SK-N-MC (cell line): ENCODE measurements around the gene SH3GL2.

Experiments
- DNase-seq: peaks from one replicate; pipeline ENCODE4 v3.0.0-alpha.2; 2011; ENCODE audit warnings: low read depth, low spot score
- H3K27ac ChIP-seq: fragments of 200-600 bp; sonication (generic); 2 replicates; pipeline ENCODE4 v1.5.1; 2016; ENCODE audit warnings: mixed run types
- H3K36me3 ChIP-seq: fragments of 200-600 bp; sonication (generic); 2 replicates; pipeline ENCODE4 v1.6.1; 2017; ENCODE audit warnings: antibody characterized with exemption, low read length, mixed read lengths; ENCODE audit not compliant: insufficient read depth
- H3K4me3 ChIP-seq: fragments of 200-600 bp; sonication (generic); 2 replicates; pipeline ENCODE4 v1.5.1; 2016
- H3K9ac ChIP-seq: fragments of 200-600 bp; sonication (generic); 2 replicates; pipeline ENCODE4 v1.8.0; 2017; ENCODE audit warnings: mixed run types, mixed read lengths; ENCODE audit not compliant: insufficient read length
- H3K9me3 ChIP-seq: fragments of 200-600 bp; sonication (generic); 2 replicates; pipeline ENCODE4 v1.6.1; 2017; ENCODE audit warnings: low read depth, mild to moderate bottlenecking, antibody characterized with exemption, low read length, moderate library complexity, mixed read lengths
- EZH2 ChIP-seq: fragments of 200-600 bp; sonication (generic); IDR thresholded peaks from one replicate; pipeline ENCODE4 v1.6.1; 2017; ENCODE audit warnings: antibody characterized with exemption
- FOXP2 ChIP-seq: optimal IDR thresholded peaks from 2 replicates; pipeline ENCODE3; 2011; ENCODE audit warnings: mild to moderate bottlenecking, moderate library complexity; ENCODE audit not compliant: insufficient read depth; ENCODE audit errors: extremely low read length, control extremely low read depth
- POLR2AphosphoS5 ChIP-seq: IDR thresholded peaks from 2 replicates; pipeline ENCODE4 v1.6.1; 2012; ENCODE audit warnings: mild to moderate bottlenecking, low read depth, low read length, borderline replicate concordance

Gene SH3GL2

DNA sequence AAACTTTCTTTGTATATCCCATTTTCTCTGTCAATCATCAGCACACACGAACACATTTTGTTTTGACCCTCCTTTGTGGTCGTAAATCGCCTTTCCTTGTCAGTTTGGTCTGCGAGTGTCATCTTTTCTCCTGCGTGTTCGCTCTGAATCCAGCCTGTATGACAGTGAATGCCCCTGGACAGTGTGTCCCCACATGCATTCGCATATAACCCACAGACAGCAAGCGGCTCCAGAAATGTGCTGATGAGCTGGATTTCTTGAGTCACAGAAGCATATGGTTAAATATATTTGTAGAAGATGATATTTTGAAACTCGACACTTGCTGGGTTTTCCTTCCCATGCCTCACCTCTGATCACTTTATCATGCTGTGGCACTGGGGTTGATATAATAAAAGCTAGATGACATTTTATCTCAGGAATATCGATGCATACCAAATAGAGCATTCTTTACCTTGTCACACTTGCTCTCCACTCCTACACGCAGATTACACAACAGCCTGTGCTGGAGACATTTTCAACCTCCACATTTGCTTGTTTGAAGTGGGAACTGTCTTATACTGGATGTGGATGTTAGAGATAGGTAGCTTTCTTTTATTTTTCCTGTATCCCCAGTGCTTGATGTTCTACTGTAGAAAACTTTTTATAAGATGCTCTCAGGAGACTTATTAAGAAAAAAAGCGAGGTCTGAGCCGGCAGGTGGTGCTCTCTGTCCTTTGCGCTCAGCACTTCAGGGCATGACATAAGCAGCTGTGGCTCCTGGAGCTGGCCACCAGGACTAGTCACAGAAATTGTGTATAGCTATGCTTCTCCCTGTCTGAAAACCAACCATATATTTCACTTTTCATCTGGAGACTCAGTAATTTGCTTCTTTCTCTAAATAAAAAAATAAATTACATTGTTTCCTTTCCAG lies 215.1 kb downstream of the SH3GL2 start:
- Histone ChIP-seq H3K9ac (no peak overlapping the region), H3K4me3 (no peak overlapping the region), H3K9me3 (no peaks in the 10 kb centered on the region), H3K27ac (no peak overlapping the region), H3K36me3 (no peaks in the 10 kb centered on the region)
- no peak for DNase-seq
- TF ChIP-seq FOXP2 = no peak
- TF ChIP-seq POLR2AphosphoS5 = no peak

DNA sequence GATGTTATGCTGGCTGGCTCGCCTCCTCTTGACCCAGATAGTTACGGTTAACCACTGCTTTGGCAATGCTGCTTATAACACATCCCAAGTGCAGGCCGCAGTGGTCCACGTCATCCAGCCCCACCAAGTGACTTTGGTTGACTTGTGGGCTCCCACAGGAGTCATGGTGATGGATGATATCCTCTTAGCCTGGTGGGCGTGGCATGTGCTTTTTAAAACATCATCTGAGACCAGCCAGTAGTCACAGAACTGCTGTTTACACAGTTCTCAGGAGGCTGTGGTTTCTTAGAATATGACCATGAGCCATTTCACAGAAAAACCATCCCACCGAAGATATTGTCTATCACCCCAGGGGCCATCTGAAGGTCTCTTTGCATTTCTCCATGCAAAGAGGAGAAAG lies 216.9 kb downstream of the SH3GL2 start:
- DNase-seq = no peak
- Histone ChIP-seq H3K36me3 (no peaks in the 10 kb centered on the region), H3K9ac (no peak overlapping the region), H3K9me3 (no peaks in the 10 kb centered on the region), H3K27ac (no peak overlapping the region), H3K4me3 (no peak overlapping the region)
- TF ChIP-seq EZH2 (no peak), FOXP2 (no peak), POLR2AphosphoS5 (no peak)

DNA sequence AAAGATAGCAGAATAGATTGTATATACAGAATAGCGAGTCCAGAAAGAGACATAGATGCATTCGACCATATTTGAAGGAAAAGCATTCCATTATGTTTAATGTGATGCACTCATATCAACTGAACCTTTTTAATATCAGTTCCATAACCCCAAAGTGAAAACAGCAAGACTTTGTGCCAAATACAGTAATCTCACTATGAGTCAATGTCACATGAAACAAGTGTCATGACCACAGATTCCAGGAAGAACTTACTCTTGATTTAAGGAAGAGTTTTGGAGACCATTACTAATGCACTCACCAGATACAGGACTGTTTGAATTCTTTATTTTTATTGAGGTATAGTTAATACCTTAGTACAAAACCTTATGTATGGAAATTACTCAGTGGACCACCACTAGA lies 220.5 kb downstream of the SH3GL2 start:
- TF ChIP-seq POLR2AphosphoS5 (no peak), EZH2 (no peak), FOXP2 (no peak)
- H3K9me3 ChIP-seq = no peaks in the 10 kb centered on the region
- DNase-seq = no peak
- no peak overlapping the region for H3K4me3 ChIP-seq
- no peak overlapping the region for H3K27ac ChIP-seq
- no peaks in the 10 kb centered on the region for H3K36me3 ChIP-seq
- H3K9ac ChIP-seq = no peak overlapping the region

DNA sequence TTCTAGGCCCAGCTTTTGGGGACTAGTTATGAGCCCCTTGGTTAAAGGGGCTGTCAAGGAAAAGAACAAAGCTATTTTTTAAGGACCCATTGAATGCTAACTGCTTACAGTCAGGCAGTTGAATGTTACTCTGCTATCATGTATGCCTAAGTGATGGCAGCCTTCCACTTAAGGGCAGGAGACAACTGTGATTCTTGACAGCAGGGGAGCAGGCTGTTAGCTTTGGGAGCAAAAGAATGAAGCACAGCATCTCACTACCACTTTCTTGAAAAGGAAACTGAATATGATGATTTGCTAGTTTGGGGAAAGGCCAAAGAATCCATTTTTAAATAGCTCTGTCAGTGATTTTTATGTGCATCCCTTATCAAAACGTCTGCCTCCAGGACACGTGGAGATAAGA lies 221.6 kb downstream of the SH3GL2 start:
- no peaks in the 10 kb centered on the region for H3K36me3 ChIP-seq
- H3K4me3 ChIP-seq = no peak overlapping the region
- H3K27ac ChIP-seq = no peak overlapping the region
- no peak overlapping the region for H3K9ac ChIP-seq
- H3K9me3 ChIP-seq = no peaks in the 10 kb centered on the region
- DNase-seq = no peak
- TF ChIP-seq FOXP2 (no peak), POLR2AphosphoS5 (no peak), EZH2 (no peak)

DNA sequence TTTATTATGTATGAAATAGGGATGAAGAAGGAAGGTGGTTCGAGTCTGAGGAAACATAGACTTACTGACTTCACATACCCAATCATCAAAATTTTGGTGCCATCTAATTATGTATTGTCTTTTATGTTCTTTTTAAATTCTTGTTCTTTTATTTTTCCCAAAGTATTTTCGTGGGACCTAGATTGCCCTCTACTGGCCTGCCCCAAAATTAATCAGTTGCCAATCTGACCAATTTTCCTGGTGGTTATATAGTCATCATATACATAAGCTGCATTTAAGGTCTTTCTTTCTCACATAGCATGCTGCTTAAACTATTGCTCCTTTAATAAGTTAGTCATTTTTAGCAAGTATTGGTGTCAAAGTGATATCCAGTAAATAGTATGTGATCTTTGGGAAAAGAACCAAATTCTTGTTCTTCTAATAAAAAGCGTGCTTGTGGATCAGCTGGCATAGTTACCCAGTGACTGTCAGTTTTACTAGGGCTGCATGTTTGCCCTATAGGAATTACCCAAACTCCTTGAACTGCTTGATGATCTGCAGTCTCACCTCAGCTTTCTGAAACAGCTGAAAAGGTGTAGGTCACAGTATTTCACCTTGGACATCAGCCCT lies 223.5 kb downstream of the SH3GL2 start:
- H3K4me3 ChIP-seq = no peak overlapping the region
- H3K9me3 ChIP-seq = no peaks in the 10 kb centered on the region
- no peak overlapping the region for H3K9ac ChIP-seq
- TF ChIP-seq POLR2AphosphoS5 = no peak
- no peak for TF ChIP-seq FOXP2
- TF ChIP-seq EZH2 = no peak
- H3K36me3 ChIP-seq = no peaks in the 10 kb centered on the region
- no peak for DNase-seq
- H3K27ac ChIP-seq = no peak overlapping the region

DNA sequence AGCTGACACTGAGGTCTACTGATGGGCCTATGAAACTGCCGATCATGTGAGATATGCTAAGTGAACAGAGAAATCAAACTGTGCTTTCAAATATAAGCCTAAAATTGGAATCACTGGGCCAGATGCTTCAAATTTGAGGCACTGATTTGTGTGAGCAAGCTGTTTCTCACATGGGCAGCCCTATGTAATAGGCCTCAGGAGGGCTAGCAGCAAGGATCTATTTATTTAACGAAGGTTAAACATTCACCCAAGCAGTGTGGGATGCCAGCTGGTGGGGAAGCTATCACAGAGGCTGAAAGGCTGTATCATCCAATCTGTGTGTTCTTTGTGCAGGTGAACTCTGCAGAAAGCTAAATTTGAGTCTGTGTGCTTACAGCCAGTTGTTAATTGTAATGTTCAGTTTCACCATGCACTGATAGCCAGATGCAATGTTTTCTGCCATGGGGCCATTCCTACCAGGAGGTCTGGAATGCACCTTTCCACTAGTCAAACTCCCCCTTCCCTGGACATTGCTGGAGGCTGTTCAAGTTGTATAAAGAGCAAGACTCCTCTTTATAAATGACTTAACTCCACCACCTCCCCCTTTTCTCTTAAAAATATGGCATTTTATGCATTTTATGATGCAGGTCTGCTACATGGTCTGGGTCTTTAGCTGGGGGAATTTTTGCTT lies 228.9 kb downstream of the SH3GL2 start:
- DNase-seq = no peak
- no peak for TF ChIP-seq POLR2AphosphoS5
- TF ChIP-seq EZH2 = no peak
- no peak for TF ChIP-seq FOXP2
- Histone ChIP-seq H3K9me3 (no peaks in the 10 kb centered on the region), H3K9ac (no peak overlapping the region), H3K4me3 (no peak overlapping the region), H3K36me3 (no peaks in the 10 kb centered on the region), H3K27ac (no peak overlapping the region)

DNA sequence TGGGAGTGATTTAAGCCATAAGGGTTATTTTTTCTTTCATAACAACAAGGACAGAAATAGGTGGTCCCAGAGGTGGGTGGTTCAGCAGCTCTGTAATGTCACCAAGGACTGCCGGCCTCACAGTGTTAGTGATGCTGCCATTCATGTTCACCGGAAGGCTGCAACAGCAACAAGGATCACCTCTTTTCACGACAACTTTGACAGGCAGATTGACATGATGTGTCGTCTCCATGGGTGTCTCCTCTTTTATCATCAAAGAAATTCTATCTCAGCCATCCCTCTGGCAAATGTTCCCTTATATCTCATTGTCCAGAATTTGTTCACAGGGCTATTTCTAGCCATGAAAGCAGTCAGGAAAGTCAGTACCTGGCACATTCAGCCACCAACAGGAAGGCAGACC lies 231.5 kb downstream of the SH3GL2 start:
- no peaks in the 10 kb centered on the region for H3K36me3 ChIP-seq
- no peak overlapping the region for H3K9ac ChIP-seq
- H3K4me3 ChIP-seq = no peak overlapping the region
- no peaks in the 10 kb centered on the region for H3K9me3 ChIP-seq
- TF ChIP-seq FOXP2 (no peak), POLR2AphosphoS5 (no peak), EZH2 (no peak)
- no peak for DNase-seq
- no peak overlapping the region for H3K27ac ChIP-seq

DNA sequence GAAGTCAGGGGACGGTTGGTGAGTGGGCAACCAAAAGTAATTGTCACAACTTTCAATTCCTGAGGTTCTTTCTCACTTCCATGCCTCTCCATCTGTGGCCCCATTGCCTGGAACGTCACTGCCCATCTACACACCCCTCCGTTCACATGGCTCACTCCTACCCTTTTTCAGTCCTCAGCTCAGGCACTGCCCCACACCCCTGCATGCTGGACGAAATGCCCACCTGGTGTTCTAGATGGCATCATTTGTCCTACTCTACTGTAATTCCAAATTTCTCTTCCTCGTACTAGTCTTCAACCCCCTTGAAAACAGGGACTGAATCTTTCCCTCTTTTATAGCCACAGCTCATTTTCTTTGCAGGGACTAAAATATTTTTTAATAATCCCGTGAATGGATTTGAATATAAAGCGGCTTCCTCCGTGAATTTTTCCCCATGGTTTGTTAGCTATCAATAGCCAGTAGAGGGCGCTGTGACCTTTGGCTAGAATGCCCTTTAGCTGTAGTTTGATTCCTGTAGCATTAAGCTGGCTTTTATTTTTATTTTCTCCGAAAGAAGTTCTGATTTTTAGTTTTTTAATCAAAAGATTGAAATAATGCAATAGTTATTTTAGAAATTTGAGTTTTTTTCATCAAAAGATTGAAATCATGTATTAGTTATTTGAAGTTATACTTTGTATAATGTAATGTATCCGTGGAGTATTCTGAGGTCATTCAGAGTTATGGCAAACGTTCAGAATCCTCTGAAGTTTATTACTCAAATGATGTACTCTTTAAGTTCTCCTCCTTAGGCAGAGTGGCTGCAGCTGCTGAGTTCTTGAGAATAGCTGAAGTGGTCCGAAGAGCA lies 232.1 kb downstream of the SH3GL2 start:
- no peaks in the 10 kb centered on the region for H3K36me3 ChIP-seq
- no peak for TF ChIP-seq FOXP2
- TF ChIP-seq EZH2 = no peak
- no peak for TF ChIP-seq POLR2AphosphoS5
- H3K27ac ChIP-seq = no peak overlapping the region
- H3K9me3 ChIP-seq = no peaks in the 10 kb centered on the region
- H3K9ac ChIP-seq = no peak overlapping the region
- no peak overlapping the region for H3K4me3 ChIP-seq
- DNase-seq = peak; percentile 37
